Kidney epithelial cell (primary cell): ENCODE data around the gene SPEG. TPM values are rescaled to one million over a fixed set of nuclear protein-coding genes. Genes with fewer than 3 reads are reported as not detected.

ENCODE experiments used
- DNase-seq: peaks from one replicate; pipeline ENCODE4 v3.0.0-alpha.2; 2010; ENCODE audit warnings: low read depth
- H3K27me3 ChIP-seq: 2 replicates; pipeline ENCODE4 v1.6.0; 2011; ENCODE audit warnings: low read length; ENCODE audit not compliant: control insufficient read depth, insufficient read depth
- H3K36me3 ChIP-seq: 2 replicates; pipeline ENCODE4 v1.5.1; 2011; ENCODE audit warnings: low read length; ENCODE audit not compliant: control insufficient read depth, insufficient read depth
- H3K4me3 ChIP-seq: 2 replicates; pipeline ENCODE4 v1.5.1; 2011; ENCODE audit warnings: low read depth, mild to moderate bottlenecking, control low read depth, low read length
- CTCF ChIP-seq: IDR thresholded peaks from 2 replicates; pipeline ENCODE4 v1.5.1; 2011; ENCODE audit warnings: mild to moderate bottlenecking, moderate library complexity, low read length, control low read depth, inconsistent platforms; ENCODE audit not compliant: insufficient read depth, poor library complexity, severe bottlenecking
- total RNA-seq: library from RNA; depleted of rRNA; stranded (reverse); fragments of >200 nt; gene quantifications from 2 replicates; pipeline ENCODE4 v1.2.3, GENCODE V29; 2015

SPEG gene
- total RNA-seq, 1 donor from 2014 or later: 9.9 TPM

- DNase-seq: no peak
- peak; percentile 34 for TF ChIP-seq CTCF
- Histone ChIP-seq H3K27me3 (peaks cover 30% of the 10 kb centered on the region), H3K36me3 (peaks cover 3% of the 10 kb centered on the region), H3K4me3 (no peak overlapping the region)
Observed at GRCh38 chr2:219500135-219500534, 65.5 kb downstream of the SPEG start.

- no peak for DNase-seq
- Histone ChIP-seq H3K4me3 (no peak overlapping the region), H3K36me3 (peaks cover 4% of the 10 kb centered on the region), H3K27me3 (peaks cover 13% of the 10 kb centered on the region)
- TF ChIP-seq CTCF: no peak
Observed at GRCh38 chr2:219501849-219502248, 67.2 kb downstream of the SPEG start.

GRCh38 chr2:219502618-219503017, 68.0 kb downstream of the SPEG start:
- no peak overlapping the region for H3K4me3 ChIP-seq
- TF ChIP-seq CTCF: no peak
- H3K27me3 ChIP-seq: peaks cover 6% of the 10 kb centered on the region
- DNase-seq: no peak
- peaks cover 4% of the 10 kb centered on the region for H3K36me3 ChIP-seq

- Histone ChIP-seq H3K4me3 (no peak overlapping the region), H3K36me3 (peaks cover 4% of the 10 kb centered on the region), H3K27me3 (peaks cover 14% of the 10 kb centered on the region)
- no peak for DNase-seq
- TF ChIP-seq CTCF: no peak
Observed at GRCh38 chr2:219505585-219505984, 70.9 kb downstream of the SPEG start.

GRCh38 chr2:219506153-219506801, 71.6 kb downstream of the SPEG start:
- H3K27me3 ChIP-seq: peaks cover 20% of the 10 kb centered on the region
- peaks cover 4% of the 10 kb centered on the region for H3K36me3 ChIP-seq
- TF ChIP-seq CTCF: no peak
- no peak for DNase-seq
- H3K4me3 ChIP-seq: no peak overlapping the region
